ENCODE results near the gene ATP2C1. TPM values are rescaled to one million over a fixed set of nuclear protein-coding genes. Genes with fewer than 3 reads are reported as not detected.
"Not testable (repeated sequence)": the region's sequence is repeated elsewhere in the genome, so short reads cannot be mapped to it uniquely, and the experiment has no call there.

Gene ATP2C1
- total and polyA plus RNA-seq, 2 experiments from 2014 or later, result 28.1 to 75.7 TPM

GRCh38 chr3:130862130-130862529 lies 31.8 kb upstream of the ATP2C1 start:
- not testable (repeated sequence) for H3F3A ChIP-seq (replicated peaks; ENCODE audit: low read depth); H3K4me1 ChIP-seq (ENCODE audit: insufficient read depth); H3K36me3 Mint-ChIP-seq (ENCODE audit: low read depth); H3K36me3 ChIP-seq (ENCODE audit: insufficient read depth); H3K79me2 ChIP-seq (replicated peaks; ENCODE audit: insufficient read depth); DNase-seq (ENCODE audit: low spot score); H3K4me3 ChIP-seq; H4K20me1 ChIP-seq (replicated peaks; ENCODE audit: insufficient read depth); H3K4me2 ChIP-seq; H3K27ac ChIP-seq (ENCODE audit: low read depth); ATAC-seq; H3K27ac Mint-ChIP-seq; H3K27me3 ChIP-seq (ENCODE audit: insufficient read depth); H3K9me2 ChIP-seq (ENCODE audit: insufficient read depth); H3K27me3 Mint-ChIP-seq (ENCODE audit: insufficient read depth, low read depth, poor library complexity); H3K4me1 Mint-ChIP-seq; H2AFZ ChIP-seq; H3K4me3 Mint-ChIP-seq
- peaks cover 14% of the 10 kb centered on the region; the same call in 2 of the 3 replicates for H3K9me3 Mint-ChIP-seq

- no peaks in the 10 kb centered on the region for H3K36me3 ChIP-seq (ENCODE audit: insufficient read depth)
- no peak for ATAC-seq
- no peak overlapping the region for H3K4me2 ChIP-seq
- DNase-seq (ENCODE audit: low spot score), result no peak
- H4K20me1 ChIP-seq (replicated peaks; ENCODE audit: insufficient read depth), result no peaks in the 10 kb centered on the region
- no peak overlapping the region for H3K4me3 ChIP-seq
- no peaks in the 10 kb centered on the region for H3K27me3 ChIP-seq (ENCODE audit: insufficient read depth)
- Mint-ChIP-seq H3K4me1 (no peaks in the 10 kb centered on the region), H3K4me3 (no peak overlapping the region), H3K27me3 (ENCODE audit: insufficient read depth, low read depth, poor library complexity) (no peaks in the 10 kb centered on the region), H3K36me3 (ENCODE audit: low read depth) (peaks cover 5% of the 10 kb centered on the region; the same call in 2 of the 3 replicates), H3K27ac (no peak overlapping the region), H3K9me3 (peaks cover 18% of the 10 kb centered on the region; the same call in 2 of the 3 replicates)
- TF ChIP-seq CREB1 (CRISPR knock-in tag; IDR thresholded peaks at IDR 0.05; ENCODE audit: low read depth), result no peak
- TF ChIP-seq JUNB (IDR thresholded peaks at IDR 0.05; ENCODE audit: unreplicated experiment), result no peak
- no peak for TF ChIP-seq POLR2AphosphoS5 (IDR thresholded peaks at IDR 0.05; ENCODE audit: low read depth)
- no peak for TF ChIP-seq STAT1 (IDR thresholded peaks at IDR 0.05; ENCODE audit: unreplicated experiment)
- TF ChIP-seq ZNF462 (CRISPR knock-in tag; IDR thresholded peaks at IDR 0.05), result no peak
- TF ChIP-seq, protein P1, sequence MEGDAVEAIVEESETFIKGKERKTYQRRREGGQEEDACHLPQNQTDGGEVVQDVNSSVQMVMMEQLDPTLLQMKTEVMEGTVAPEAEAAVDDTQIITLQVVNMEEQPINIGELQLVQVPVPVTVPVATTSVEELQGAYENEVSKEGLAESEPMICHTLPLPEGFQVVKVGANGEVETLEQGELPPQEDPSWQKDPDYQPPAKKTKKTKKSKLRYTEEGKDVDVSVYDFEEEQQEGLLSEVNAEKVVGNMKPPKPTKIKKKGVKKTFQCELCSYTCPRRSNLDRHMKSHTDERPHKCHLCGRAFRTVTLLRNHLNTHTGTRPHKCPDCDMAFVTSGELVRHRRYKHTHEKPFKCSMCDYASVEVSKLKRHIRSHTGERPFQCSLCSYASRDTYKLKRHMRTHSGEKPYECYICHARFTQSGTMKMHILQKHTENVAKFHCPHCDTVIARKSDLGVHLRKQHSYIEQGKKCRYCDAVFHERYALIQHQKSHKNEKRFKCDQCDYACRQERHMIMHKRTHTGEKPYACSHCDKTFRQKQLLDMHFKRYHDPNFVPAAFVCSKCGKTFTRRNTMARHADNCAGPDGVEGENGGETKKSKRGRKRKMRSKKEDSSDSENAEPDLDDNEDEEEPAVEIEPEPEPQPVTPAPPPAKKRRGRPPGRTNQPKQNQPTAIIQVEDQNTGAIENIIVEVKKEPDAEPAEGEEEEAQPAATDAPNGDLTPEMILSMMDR (conservative IDR thresholded peaks at IDR 0.05; ENCODE audit: low read depth in 2 of 2), result no peak
- no peak for TF ChIP-seq EZH2 (IDR thresholded peaks at IDR 0.05; ENCODE audit: low read depth, unreplicated experiment)
- no peak for TF ChIP-seq EZH2phosphoT487 (IDR thresholded peaks at IDR 0.05; ENCODE audit: unreplicated experiment)
- H3K4me1 ChIP-seq (ENCODE audit: insufficient read depth), result no peaks in the 10 kb centered on the region
- no peaks in the 10 kb centered on the region for H3K9me2 ChIP-seq (ENCODE audit: insufficient read depth)
- no peaks in the 10 kb centered on the region for H3K79me2 ChIP-seq (replicated peaks; ENCODE audit: insufficient read depth)
- H2AFZ ChIP-seq, result no peak overlapping the region
- H3K27ac ChIP-seq (ENCODE audit: low read depth), result no peak overlapping the region
- H3F3A ChIP-seq (replicated peaks; ENCODE audit: low read depth), result no peaks in the 10 kb centered on the region
Measured at GRCh38 chr3:130865489-130865888, 28.4 kb upstream of the ATP2C1 start.

Measured in GM23338 (cell line).